Measurements from ENCODE around the gene MYH9.
A peak's percentile ranks its signal among the peaks of the same experiment; 100 is the strongest.

The MYH9 gene

GRCh38 chr22:36405221-36405661 lies 17.5 kb upstream of the MYH9 start:
- no peak overlapping the region for H3K4me3 ChIP-seq (ENCODE audit: low read depth, low read length)
- TF ChIP-seq, protein P1, sequence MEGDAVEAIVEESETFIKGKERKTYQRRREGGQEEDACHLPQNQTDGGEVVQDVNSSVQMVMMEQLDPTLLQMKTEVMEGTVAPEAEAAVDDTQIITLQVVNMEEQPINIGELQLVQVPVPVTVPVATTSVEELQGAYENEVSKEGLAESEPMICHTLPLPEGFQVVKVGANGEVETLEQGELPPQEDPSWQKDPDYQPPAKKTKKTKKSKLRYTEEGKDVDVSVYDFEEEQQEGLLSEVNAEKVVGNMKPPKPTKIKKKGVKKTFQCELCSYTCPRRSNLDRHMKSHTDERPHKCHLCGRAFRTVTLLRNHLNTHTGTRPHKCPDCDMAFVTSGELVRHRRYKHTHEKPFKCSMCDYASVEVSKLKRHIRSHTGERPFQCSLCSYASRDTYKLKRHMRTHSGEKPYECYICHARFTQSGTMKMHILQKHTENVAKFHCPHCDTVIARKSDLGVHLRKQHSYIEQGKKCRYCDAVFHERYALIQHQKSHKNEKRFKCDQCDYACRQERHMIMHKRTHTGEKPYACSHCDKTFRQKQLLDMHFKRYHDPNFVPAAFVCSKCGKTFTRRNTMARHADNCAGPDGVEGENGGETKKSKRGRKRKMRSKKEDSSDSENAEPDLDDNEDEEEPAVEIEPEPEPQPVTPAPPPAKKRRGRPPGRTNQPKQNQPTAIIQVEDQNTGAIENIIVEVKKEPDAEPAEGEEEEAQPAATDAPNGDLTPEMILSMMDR (IDR thresholded peaks at IDR 0.05; ENCODE audit: low read depth, low read length), result no peak
- in situ Hi-C loops (cut with HindIII; ENCODE audit: low sequenced_read_pairs), result no loop called here
- no peak for DNase-seq (ENCODE audit: low read depth, low spot score)

DNA sequence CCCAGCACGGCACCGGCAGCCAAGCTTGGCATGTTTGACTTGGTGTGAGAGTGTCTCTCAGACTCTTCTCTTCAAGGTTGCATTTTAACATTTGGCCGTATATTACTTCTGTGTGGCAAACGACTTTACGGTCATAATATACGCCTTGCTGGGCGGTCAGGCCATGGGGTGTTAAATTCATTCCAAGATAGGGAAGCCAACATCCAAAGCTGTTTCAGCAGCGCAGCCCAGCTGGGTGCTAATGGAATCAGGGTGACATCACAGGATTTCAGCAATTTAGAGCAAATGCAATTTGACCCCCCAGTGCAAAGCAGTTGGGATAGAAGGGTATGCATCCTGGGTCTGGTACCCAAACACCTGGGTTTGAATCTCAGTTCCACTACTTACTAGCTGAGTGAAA lies 16.7 kb upstream of the MYH9 start:
- TF ChIP-seq, protein P1 (IDR thresholded peaks at IDR 0.05; ENCODE audit: low read depth, low read length), result no peak
- in situ Hi-C loops (cut with HindIII; ENCODE audit: low sequenced_read_pairs), result no loop called here
- no peak overlapping the region for H3K4me3 ChIP-seq (ENCODE audit: low read depth, low read length)
- no peak for DNase-seq (ENCODE audit: low read depth, low spot score)

DNA sequence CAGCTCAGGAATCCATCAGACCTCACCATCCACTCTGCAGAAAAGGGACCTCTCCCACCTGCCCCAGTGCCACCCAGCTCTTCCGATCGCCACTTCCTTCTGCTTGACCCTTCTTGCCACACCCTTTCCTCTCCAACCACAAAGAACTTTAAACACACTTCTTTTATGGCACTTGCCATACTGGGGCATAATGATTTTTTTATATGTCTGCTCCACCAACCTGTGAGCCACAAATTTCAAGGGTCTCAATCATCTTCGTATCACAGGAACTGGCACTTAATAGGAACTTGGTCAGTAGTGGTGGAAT lies 11.7 kb upstream of the MYH9 start:
- TF ChIP-seq, protein P1 (IDR thresholded peaks at IDR 0.05; ENCODE audit: low read depth, low read length), result no peak
- no peak overlapping the region for H3K4me3 ChIP-seq (ENCODE audit: low read depth, low read length)
- in situ Hi-C loops (cut with HindIII; ENCODE audit: low sequenced_read_pairs), result no loop called here
- no peak for DNase-seq (ENCODE audit: low read depth, low spot score)

DNA sequence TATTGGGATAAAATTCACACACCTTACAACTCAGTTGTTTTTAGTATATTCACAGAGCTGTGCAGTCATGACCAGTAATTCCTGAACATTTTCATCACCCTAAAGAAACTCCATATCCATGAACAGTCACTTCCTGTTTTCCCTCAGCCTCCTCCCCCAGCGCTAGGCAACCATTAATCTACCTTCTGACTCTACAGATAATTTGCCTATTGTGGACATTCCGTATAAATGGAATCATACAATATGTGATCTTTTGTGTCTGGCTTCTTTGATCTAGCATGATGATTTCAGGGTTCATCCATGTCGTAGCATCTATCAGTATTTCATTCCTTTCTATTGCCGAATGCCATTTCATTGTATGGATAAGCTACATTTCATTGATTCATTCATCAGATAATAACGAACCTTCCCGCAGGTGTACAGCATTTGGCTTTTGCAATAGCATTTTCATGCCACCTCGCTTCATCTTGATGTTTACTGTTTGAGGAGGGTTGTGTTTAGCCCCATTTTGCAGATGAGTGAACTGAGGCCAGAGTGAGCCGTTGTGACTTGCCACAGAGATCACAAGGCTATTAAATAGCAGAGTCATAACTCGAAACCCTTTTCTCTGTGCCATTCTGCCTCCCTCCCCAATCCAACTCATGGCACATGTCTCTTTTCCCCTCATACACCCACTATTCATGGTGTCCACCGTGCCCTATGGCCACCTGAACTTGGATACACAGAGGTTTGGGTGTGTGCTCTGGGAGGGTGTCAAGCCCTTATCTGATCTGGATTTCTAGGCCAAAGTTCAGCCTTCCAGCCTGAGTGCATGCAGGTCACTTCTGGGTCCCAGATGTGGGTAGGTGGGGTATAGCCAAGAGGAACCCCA lies 11.1 kb upstream of the MYH9 start:
- DNase-seq (ENCODE audit: low read depth, low spot score), result peak; percentile 75
- TF ChIP-seq, protein P1 (IDR thresholded peaks at IDR 0.05; ENCODE audit: low read depth, low read length), result no peak
- in situ Hi-C loops (cut with HindIII; ENCODE audit: low sequenced_read_pairs), result no loop called here
- H3K4me3 ChIP-seq (ENCODE audit: low read depth, low read length), result no peak overlapping the region

GRCh38 chr22:36397131-36398093 lies 9.6 kb upstream of the MYH9 start:
- no peak for DNase-seq (ENCODE audit: low read depth, low spot score)
- TF ChIP-seq, protein P1 (IDR thresholded peaks at IDR 0.05; ENCODE audit: low read depth, low read length), result no peak
- in situ Hi-C loops (cut with HindIII; ENCODE audit: low sequenced_read_pairs), result no loop called here
- no peak overlapping the region for H3K4me3 ChIP-seq (ENCODE audit: low read depth, low read length)

GRCh38 chr22:36395915-36396314 lies 8.1 kb upstream of the MYH9 start:
- DNase-seq (ENCODE audit: low read depth, low spot score), result no peak
- in situ Hi-C loops (cut with HindIII; ENCODE audit: low sequenced_read_pairs), result no loop called here
- H3K4me3 ChIP-seq (ENCODE audit: low read depth, low read length), result no peak overlapping the region
- TF ChIP-seq, protein P1 (IDR thresholded peaks at IDR 0.05; ENCODE audit: low read depth, low read length), result no peak
